Islet of Langerhans (tissue), 1 donor: ENCODE measurements around the gene TEAD4.

Experiments
- FAIRE-seq: peaks from one replicate; lab custom pipeline; 2011; peaks lifted over from hg19 to GRCh38; lab: Jason Lieb, UNC

Gene TEAD4

GRCh38 chr12:3034067-3034750 is 75.0 kb downstream of the TEAD4 start:
- no peak for FAIRE-seq

GRCh38 chr12:3035171-3035570 is 76.0 kb downstream of the TEAD4 start:
- no peak for FAIRE-seq

- no peak for FAIRE-seq
Measured at GRCh38 chr12:3035815-3036702, 76.9 kb downstream of the TEAD4 start.

GRCh38 chr12:3036901-3037600 is 77.9 kb downstream of the TEAD4 start:
- no peak for FAIRE-seq

GRCh38 chr12:3038166-3038565 is 79.0 kb downstream of the TEAD4 start:
- no peak for FAIRE-seq

GRCh38 chr12:3038926-3039510 is 79.8 kb downstream of the TEAD4 start:
- no peak for FAIRE-seq

GRCh38 chr12:3040026-3040656 is 80.9 kb downstream of the TEAD4 start:
- no peak for FAIRE-seq

- no peak for FAIRE-seq
Measured at GRCh38 chr12:3040663-3041544, 81.7 kb downstream of the TEAD4 start.

- FAIRE-seq: no peak
Measured at GRCh38 chr12:3041558-3042164, 82.5 kb downstream of the TEAD4 start.

DNA sequence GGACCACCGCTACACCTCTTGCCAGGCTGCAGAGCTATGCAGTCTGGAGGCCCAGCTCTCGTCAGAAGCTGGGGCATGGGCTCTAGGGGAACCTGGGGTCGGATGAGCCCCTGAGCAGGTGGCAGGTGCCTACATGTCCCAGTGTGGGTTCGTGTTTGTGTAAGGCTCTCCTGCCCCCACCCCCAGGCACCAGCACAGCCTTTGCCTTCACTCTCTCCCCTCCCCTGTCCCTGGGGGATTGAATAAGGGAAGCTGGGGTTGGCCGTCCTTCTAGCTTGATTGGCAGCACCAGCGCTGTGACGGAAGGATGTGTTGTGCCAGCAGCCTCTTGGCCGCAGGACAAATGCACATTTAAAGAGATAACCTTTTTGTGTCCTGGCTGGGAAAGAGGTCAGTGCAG is 83.2 kb downstream of the TEAD4 start:
- FAIRE-seq: no peak

- FAIRE-seq: no peak
Measured at GRCh38 chr12:3042826-3043225, 83.6 kb downstream of the TEAD4 start.

DNA sequence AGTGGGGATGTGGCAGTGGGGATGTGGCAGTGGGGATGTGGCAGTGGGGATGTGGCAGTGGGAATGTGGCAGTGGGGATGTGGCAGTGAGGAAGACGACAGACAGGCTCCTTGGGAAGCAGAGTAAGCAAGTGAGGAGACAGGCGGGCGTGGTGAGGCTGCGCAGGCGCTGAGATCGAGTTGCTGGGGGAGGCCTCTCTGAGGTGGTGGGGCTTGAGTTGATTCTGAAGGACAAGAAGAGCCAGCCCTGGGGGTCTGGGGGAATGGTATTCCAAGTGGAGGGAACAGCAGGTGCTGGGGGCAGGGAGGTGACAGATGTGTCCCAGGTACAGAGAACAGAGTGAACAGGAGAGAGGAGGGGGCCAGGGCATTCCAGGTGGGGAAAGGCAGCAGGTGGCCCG is 84.2 kb downstream of the TEAD4 start:
- FAIRE-seq: no peak

DNA sequence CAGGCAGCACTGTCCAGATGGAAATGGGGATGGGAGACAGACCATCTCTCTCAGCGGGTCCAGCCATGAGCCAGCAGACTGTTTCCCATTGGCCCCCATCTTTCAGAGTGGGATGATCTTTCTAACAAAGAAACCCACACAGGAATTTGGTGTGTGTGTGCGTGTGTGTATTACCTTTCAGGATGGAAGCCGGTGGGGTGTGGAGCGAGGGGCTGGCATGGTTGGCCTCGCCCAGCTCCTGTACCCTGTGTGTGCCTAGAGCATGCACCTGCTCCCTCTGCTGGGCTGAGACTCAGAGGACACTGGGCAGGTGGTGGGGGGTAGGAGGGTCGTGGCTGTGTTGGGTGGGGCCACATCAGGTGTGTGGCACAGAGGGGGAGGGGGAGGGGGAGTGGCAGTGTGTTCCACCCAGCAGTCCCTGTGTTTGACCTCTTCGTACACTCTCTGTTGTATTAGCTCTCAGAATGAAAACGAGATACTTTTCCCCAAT is 85.0 kb downstream of the TEAD4 start:
- no peak for FAIRE-seq

DNA sequence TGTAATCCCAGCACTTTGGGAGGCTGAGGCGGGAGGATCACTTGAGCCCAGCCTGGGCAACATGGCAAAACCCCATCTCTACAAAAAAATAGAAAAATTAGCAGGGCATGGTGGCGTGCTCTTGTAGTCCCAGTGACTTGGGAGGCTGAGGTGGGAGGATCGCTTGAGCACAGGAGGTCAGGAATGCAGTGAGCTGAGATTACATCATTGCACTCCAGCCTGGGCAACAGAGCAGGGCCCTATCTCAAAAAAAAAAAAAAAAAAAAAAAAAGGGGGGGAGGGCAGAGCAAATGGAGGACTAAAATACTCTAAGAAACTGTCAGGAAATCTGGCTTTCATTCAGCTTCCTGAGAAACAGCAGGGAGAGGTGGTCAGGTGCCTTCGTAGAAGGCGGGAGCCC is 86.3 kb downstream of the TEAD4 start:
- FAIRE-seq: no peak

GRCh38 chr12:3045989-3046388 is 86.8 kb downstream of the TEAD4 start:
- FAIRE-seq: no peak

- no peak for FAIRE-seq
Measured at GRCh38 chr12:3046441-3047200, 87.4 kb downstream of the TEAD4 start.

DNA sequence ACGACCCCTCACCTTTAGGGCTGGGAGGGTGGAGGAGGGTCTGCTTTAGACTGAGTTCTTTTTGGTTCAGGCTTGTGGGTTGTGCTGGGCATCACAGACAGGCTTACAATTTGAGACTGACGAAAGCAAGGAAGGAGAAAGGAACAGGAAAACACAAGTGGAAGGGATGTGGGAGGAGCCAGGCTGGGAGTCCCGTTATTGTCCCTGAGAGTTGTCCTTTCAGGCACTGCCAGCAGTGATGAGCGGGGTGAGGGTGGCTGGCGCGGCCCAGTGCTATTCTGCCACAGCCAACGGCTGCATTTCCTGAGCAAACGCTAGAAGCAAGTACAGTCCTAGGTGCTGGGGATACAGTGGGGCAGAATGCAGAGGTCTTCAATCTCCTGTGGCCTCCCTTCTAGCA is 88.8 kb downstream of the TEAD4 start:
- FAIRE-seq: no peak

GRCh38 chr12:3048540-3048939 is 89.3 kb downstream of the TEAD4 start:
- no peak for FAIRE-seq

- no peak for FAIRE-seq
Measured at GRCh38 chr12:3049176-3049575, 90.0 kb downstream of the TEAD4 start.
